ENCODE results near the gene PHETA1.

- TF ChIP-seq CTCF (conservative IDR thresholded peaks at IDR 0.05; ENCODE audit: low read length) (no peak), EZH2phosphoT487 (IDR thresholded peaks at IDR 0.05; ENCODE audit: borderline replicate concordance) (no peak)
These were observed 44.7 kb upstream of the PHETA1 start for GRCh38 chr12:111413442-111414086.

Data from Loucy (cell line).